Measurements from ENCODE around the gene RFNG.

RFNG gene

GRCh38 chr17:82021900-82022309 is 29.7 kb downstream of the RFNG start:
- POLR2A ChIA-PET, result interaction anchor here (0.6 to 2.1 kb wide), 2 partner anchors 62 to 353 kb away, joined by 4 to 11 read pairs; no protein-coding TSS in a partner anchor
- peaks cover 0 to 37% (median 29%) of the 10 kb centered on the region in 4 experiments for H3K4me1 ChIP-seq (ENCODE audit: control extremely low read depth in 1 of 4, control insufficient read depth in 4 of 4, insufficient read depth in 4 of 4, low read length in 3 of 4)
- no peaks in the 10 kb centered on the region for H3K9me3 ChIP-seq (ENCODE audit: control extremely low read depth in 1 of 5, control insufficient read depth in 4 of 5, insufficient read depth in 2 of 5, low read depth in 1 of 5, low read length in 4 of 5)
- peaks cover 0 to 19% (median 7%) of the 10 kb centered on the region in 4 experiments for H3K36me3 ChIP-seq (ENCODE audit: control insufficient read depth in 4 of 4, insufficient read depth in 4 of 4, low read length in 3 of 4)
- no peaks in the 10 kb centered on the region for H3K27me3 ChIP-seq (replicated peaks in 2 of 5; ENCODE audit: control insufficient read depth in 4 of 5, insufficient read depth in 5 of 5, low read length in 4 of 5)
- WGBS (ENCODE audit: insufficient coverage), result 7% methylated on average over 9 of the region's 10 CpGs
- H3K27ac ChIP-seq (ENCODE audit: insufficient read depth in 1 of 2, low read depth in 1 of 2, low read length in 2 of 2, poor library complexity in 1 of 2, severe bottlenecking in 2 of 2), result peak overlapping the region in 1 of 2 experiments; percentile 76
- CTCF ChIA-PET, result interaction anchor here (0.7 to 6.8 kb wide), 17 partner anchors 13 to 154 kb away, joined by 3 to 117 read pairs (median 6); partner anchors contain the start of genes ASPSCR1, MAFG and NOTUM
- DNase-seq, result no peak
- peak overlapping the region; percentile 64 to 85 (median 77) for H3K4me3 ChIP-seq (ENCODE audit: control insufficient read depth in 1 of 7, extremely low read depth in 1 of 7, insufficient read depth in 4 of 7, low read depth in 2 of 7, low read length in 6 of 7)

GRCh38 chr17:82021107-82021899 is 30.3 kb downstream of the RFNG start:
- WGBS (ENCODE audit: insufficient coverage), result 43% methylated on average over 19 of the region's 25 CpGs
- no peaks in the 10 kb centered on the region for H3K9me3 ChIP-seq (ENCODE audit: control extremely low read depth in 1 of 5, control insufficient read depth in 4 of 5, insufficient read depth in 2 of 5, low read depth in 1 of 5, low read length in 4 of 5)
- peak overlapping the region in 1 of 2 experiments; percentile 76 for H3K27ac ChIP-seq (ENCODE audit: insufficient read depth in 1 of 2, low read depth in 1 of 2, low read length in 2 of 2, poor library complexity in 1 of 2, severe bottlenecking in 2 of 2)
- CTCF ChIA-PET, result interaction anchor here (0.5 to 6.8 kb wide), 22 partner anchors 13 to 154 kb away, joined by 3 to 117 read pairs (median 4); partner anchors contain the start of genes ASPSCR1, MAFG and NOTUM
- H3K4me1 ChIP-seq (ENCODE audit: control extremely low read depth in 1 of 4, control insufficient read depth in 4 of 4, insufficient read depth in 4 of 4, low read length in 3 of 4), result peaks cover 0 to 33% (median 29%) of the 10 kb centered on the region in 4 experiments
- DNase-seq, result peak; percentile 63 to 77 (median 70)
- POLR2A ChIA-PET, result interaction anchor here (2.1 kb wide), 1 partner anchor 62 kb away, joined by 11 read pairs; no protein-coding TSS in a partner anchor
- H3K36me3 ChIP-seq (ENCODE audit: control insufficient read depth in 4 of 4, insufficient read depth in 4 of 4, low read length in 3 of 4), result peaks cover 0 to 17% (median 7%) of the 10 kb centered on the region in 4 experiments
- H3K4me3 ChIP-seq (ENCODE audit: control insufficient read depth in 1 of 7, extremely low read depth in 1 of 7, insufficient read depth in 4 of 7, low read depth in 2 of 7, low read length in 6 of 7), result peak overlapping the region in 6 of 7 experiments; percentile 8 to 85 (median 80)
- H3K27me3 ChIP-seq (replicated peaks in 2 of 5; ENCODE audit: control insufficient read depth in 4 of 5, insufficient read depth in 5 of 5, low read length in 4 of 5), result no peaks in the 10 kb centered on the region

- POLR2A ChIA-PET, result interaction anchor here (2.1 kb wide), 1 partner anchor 61 kb away, joined by 11 read pairs; no protein-coding TSS in a partner anchor
- CTCF ChIA-PET, result interaction anchor here (0.9 to 6.8 kb wide), 25 partner anchors 12 to 153 kb away, joined by 3 to 117 read pairs (median 5); partner anchors contain the start of genes ASPSCR1, DCXR, MAFG and NOTUM
- 96% methylated on average over 12 of the region's 14 CpGs for WGBS (ENCODE audit: insufficient coverage)
- Histone ChIP-seq H3K36me3 (ENCODE audit: control insufficient read depth in 4 of 4, insufficient read depth in 4 of 4, low read length in 3 of 4) (peaks cover 0 to 17% (median 7%) of the 10 kb centered on the region in 4 experiments), H3K4me3 (ENCODE audit: control insufficient read depth in 1 of 7, extremely low read depth in 1 of 7, insufficient read depth in 4 of 7, low read depth in 2 of 7, low read length in 6 of 7) (no peak overlapping the region), H3K27ac (ENCODE audit: insufficient read depth in 1 of 2, low read depth in 1 of 2, low read length in 2 of 2, poor library complexity in 1 of 2, severe bottlenecking in 2 of 2) (no peak overlapping the region), H3K4me1 (ENCODE audit: control extremely low read depth in 1 of 4, control insufficient read depth in 4 of 4, insufficient read depth in 4 of 4, low read length in 3 of 4) (peaks cover 0 to 30% (median 28%) of the 10 kb centered on the region in 4 experiments), H3K9me3 (ENCODE audit: control extremely low read depth in 1 of 5, control insufficient read depth in 4 of 5, insufficient read depth in 2 of 5, low read depth in 1 of 5, low read length in 4 of 5) (no peaks in the 10 kb centered on the region), H3K27me3 (replicated peaks in 2 of 5; ENCODE audit: control insufficient read depth in 4 of 5, insufficient read depth in 5 of 5, low read length in 4 of 5) (no peaks in the 10 kb centered on the region)
- DNase-seq, result no peak
These were observed 31.0 kb downstream of the RFNG start for GRCh38 chr17:82020572-82021106.

GRCh38 chr17:82019690-82020571 is 31.7 kb downstream of the RFNG start:
- ChIA-PET CTCF (interaction anchor here (0.6 to 6.8 kb wide), 24 partner anchors 9 to 152 kb away, joined by 3 to 117 read pairs (median 4); partner anchors contain the start of genes DCXR, MAFG and NOTUM), POLR2A (no interaction called here)
- Histone ChIP-seq H3K27ac (ENCODE audit: insufficient read depth in 1 of 2, low read depth in 1 of 2, low read length in 2 of 2, poor library complexity in 1 of 2, severe bottlenecking in 2 of 2) (no peak overlapping the region), H3K4me1 (ENCODE audit: control extremely low read depth in 1 of 4, control insufficient read depth in 4 of 4, insufficient read depth in 4 of 4, low read length in 3 of 4) (peaks cover 0 to 30% (median 28%) of the 10 kb centered on the region in 4 experiments), H3K36me3 (ENCODE audit: control insufficient read depth in 4 of 4, insufficient read depth in 4 of 4, low read length in 3 of 4) (peaks cover 0 to 17% (median 7%) of the 10 kb centered on the region in 4 experiments), H3K9me3 (ENCODE audit: control extremely low read depth in 1 of 5, control insufficient read depth in 4 of 5, insufficient read depth in 2 of 5, low read depth in 1 of 5, low read length in 4 of 5) (no peaks in the 10 kb centered on the region), H3K27me3 (replicated peaks in 2 of 5; ENCODE audit: control insufficient read depth in 4 of 5, insufficient read depth in 5 of 5, low read length in 4 of 5) (no peaks in the 10 kb centered on the region), H3K4me3 (ENCODE audit: control insufficient read depth in 1 of 7, extremely low read depth in 1 of 7, insufficient read depth in 4 of 7, low read depth in 2 of 7, low read length in 6 of 7) (no peak overlapping the region)
- 77% methylated on average over 26 of the region's 34 CpGs for WGBS (ENCODE audit: insufficient coverage)
- DNase-seq, result peak; percentile 48 to 55 (median 54)

- no peaks in the 10 kb centered on the region for H3K27me3 ChIP-seq (replicated peaks in 2 of 5; ENCODE audit: control insufficient read depth in 4 of 5, insufficient read depth in 5 of 5, low read length in 4 of 5)
- ChIA-PET CTCF (interaction anchor here (0.6 to 6.8 kb wide), 15 partner anchors 10 to 92 kb away, joined by 3 to 117 read pairs (median 6); partner anchors contain the start of genes DCXR, MAFG and NOTUM), POLR2A (no interaction called here)
- peaks cover 0 to 27% (median 23%) of the 10 kb centered on the region in 4 experiments for H3K4me1 ChIP-seq (ENCODE audit: control extremely low read depth in 1 of 4, control insufficient read depth in 4 of 4, insufficient read depth in 4 of 4, low read length in 3 of 4)
- no peak for DNase-seq
- H3K36me3 ChIP-seq (ENCODE audit: control insufficient read depth in 4 of 4, insufficient read depth in 4 of 4, low read length in 3 of 4), result peaks cover 0 to 17% (median 7%) of the 10 kb centered on the region in 4 experiments
- no peaks in the 10 kb centered on the region for H3K9me3 ChIP-seq (ENCODE audit: control extremely low read depth in 1 of 5, control insufficient read depth in 4 of 5, insufficient read depth in 2 of 5, low read depth in 1 of 5, low read length in 4 of 5)
- no peak overlapping the region for H3K4me3 ChIP-seq (ENCODE audit: control insufficient read depth in 1 of 7, extremely low read depth in 1 of 7, insufficient read depth in 4 of 7, low read depth in 2 of 7, low read length in 6 of 7)
- no peak overlapping the region for H3K27ac ChIP-seq (ENCODE audit: insufficient read depth in 1 of 2, low read depth in 1 of 2, low read length in 2 of 2, poor library complexity in 1 of 2, severe bottlenecking in 2 of 2)
- WGBS (ENCODE audit: insufficient coverage), result 91% methylated on average over 28 of the region's 33 CpGs
These were observed 32.5 kb downstream of the RFNG start for GRCh38 chr17:82018989-82019689.
